Neuron (in vitro differentiated cells): ENCODE measurements around the gene PITPNC1.

Source experiments
- H2AFZ ChIP-seq: one replicate; pipeline ENCODE4 v1.6.1; 2013; ENCODE audit warnings: low read depth, mild to moderate bottlenecking, inconsistent platforms, low read length, moderate library complexity
- H3K27me3 ChIP-seq: one replicate; pipeline ENCODE4 v1.6.1; 2013; ENCODE audit warnings: low read length; ENCODE audit not compliant: insufficient read depth
- H3K36me3 ChIP-seq: one replicate; pipeline ENCODE4 v1.6.1; 2013; ENCODE audit warnings: low read length; ENCODE audit not compliant: insufficient read depth
- H3K4me1 ChIP-seq: one replicate; pipeline ENCODE4 v1.6.1; 2013; ENCODE audit warnings: low read length; ENCODE audit not compliant: insufficient read depth
- H3K4me3 ChIP-seq: 2 replicates; pipeline ENCODE4 v1.5.1; 2013; ENCODE audit warnings: mild to moderate bottlenecking, low read length, moderate library complexity
- H3K9me3 ChIP-seq: one replicate; pipeline ENCODE4 v1.6.1; 2013; ENCODE audit warnings: low read length

Gene PITPNC1

GRCh38 chr17:67359960-67360791 is 16.9 kb upstream of the PITPNC1 start:
- peaks cover 45% of the 10 kb centered on the region for H3K36me3 ChIP-seq
- H3K4me1 ChIP-seq = peaks cover 11% of the 10 kb centered on the region
- H3K4me3 ChIP-seq = no peak overlapping the region
- H3K27me3 ChIP-seq = no peaks in the 10 kb centered on the region
- H2AFZ ChIP-seq = no peak overlapping the region
- no peaks in the 10 kb centered on the region for H3K9me3 ChIP-seq

- Histone ChIP-seq H3K36me3 (peaks cover 38% of the 10 kb centered on the region), H3K27me3 (no peaks in the 10 kb centered on the region), H3K4me1 (peaks cover 15% of the 10 kb centered on the region), H2AFZ (no peak overlapping the region), H3K9me3 (no peaks in the 10 kb centered on the region), H3K4me3 (no peak overlapping the region)
Measured at GRCh38 chr17:67360880-67361279, 16.2 kb upstream of the PITPNC1 start.

- H3K4me1 ChIP-seq = peaks cover 15% of the 10 kb centered on the region
- no peak overlapping the region for H3K4me3 ChIP-seq
- no peak overlapping the region for H2AFZ ChIP-seq
- H3K9me3 ChIP-seq = no peaks in the 10 kb centered on the region
- H3K36me3 ChIP-seq = peaks cover 28% of the 10 kb centered on the region
- no peaks in the 10 kb centered on the region for H3K27me3 ChIP-seq
Measured at GRCh38 chr17:67362173-67362572, 14.9 kb upstream of the PITPNC1 start.

GRCh38 chr17:67364847-67365737 is 12.0 kb upstream of the PITPNC1 start:
- Histone ChIP-seq H3K4me3 (peak overlapping the region; percentile 89), H3K36me3 (peaks cover 16% of the 10 kb centered on the region), H3K27me3 (no peaks in the 10 kb centered on the region), H2AFZ (no peak overlapping the region), H3K9me3 (no peaks in the 10 kb centered on the region), H3K4me1 (peaks cover 23% of the 10 kb centered on the region)

- H3K27me3 ChIP-seq = no peaks in the 10 kb centered on the region
- peak overlapping the region; percentile 94 for H2AFZ ChIP-seq
- peaks cover 23% of the 10 kb centered on the region for H3K4me1 ChIP-seq
- H3K9me3 ChIP-seq = no peaks in the 10 kb centered on the region
- H3K4me3 ChIP-seq = peak overlapping the region; percentile 89
- H3K36me3 ChIP-seq = peaks cover 9% of the 10 kb centered on the region
Measured at GRCh38 chr17:67365738-67366192, 11.3 kb upstream of the PITPNC1 start.

- no peaks in the 10 kb centered on the region for H3K9me3 ChIP-seq
- peaks cover 23% of the 10 kb centered on the region for H3K4me1 ChIP-seq
- peak within 1 kb of the TSS; percentile 89 for H3K4me3 ChIP-seq
- H3K36me3 ChIP-seq = peaks cover 5% of the 10 kb centered on the region
- no peaks in the 10 kb centered on the region for H3K27me3 ChIP-seq
- peak within 1 kb of the TSS; percentile 94 for H2AFZ ChIP-seq
Measured at GRCh38 chr17:67366193-67367157, 10.6 kb upstream of the PITPNC1 start, which contains the start of gene PSMD12. Gene PSMD12 (minus strand): TSS chr17:67366577. CDS start chr17:67366519, 58 bp downstream.

- Histone ChIP-seq H3K36me3 (no peaks in the 10 kb centered on the region), H3K4me1 (peaks cover 19% of the 10 kb centered on the region), H2AFZ (no peak overlapping the region), H3K27me3 (no peaks in the 10 kb centered on the region), H3K4me3 (no peak overlapping the region), H3K9me3 (no peaks in the 10 kb centered on the region)
Measured at GRCh38 chr17:67369676-67370075, 7.4 kb upstream of the PITPNC1 start.

GRCh38 chr17:67372751-67373150 is 4.3 kb upstream of the PITPNC1 start:
- Histone ChIP-seq H3K4me3 (no peak overlapping the region), H2AFZ (no peak overlapping the region), H3K36me3 (no peaks in the 10 kb centered on the region), H3K9me3 (no peaks in the 10 kb centered on the region), H3K27me3 (no peaks in the 10 kb centered on the region), H3K4me1 (peaks cover 24% of the 10 kb centered on the region)

GRCh38 chr17:67374329-67375053 is 2.6 kb upstream of the PITPNC1 start:
- no peaks in the 10 kb centered on the region for H3K27me3 ChIP-seq
- H3K4me1 ChIP-seq = peaks cover 23% of the 10 kb centered on the region
- H2AFZ ChIP-seq = peak overlapping the region; percentile 27
- H3K36me3 ChIP-seq = no peaks in the 10 kb centered on the region
- no peaks in the 10 kb centered on the region for H3K9me3 ChIP-seq
- no peak overlapping the region for H3K4me3 ChIP-seq

GRCh38 chr17:67375054-67375427 is 2.0 kb upstream of the PITPNC1 start:
- Histone ChIP-seq H3K27me3 (no peaks in the 10 kb centered on the region), H3K36me3 (no peaks in the 10 kb centered on the region), H2AFZ (peak overlapping the region; percentile 27), H3K4me3 (no peak overlapping the region), H3K9me3 (no peaks in the 10 kb centered on the region), H3K4me1 (peaks cover 24% of the 10 kb centered on the region)

- no peaks in the 10 kb centered on the region for H3K27me3 ChIP-seq
- no peak overlapping the region for H3K4me3 ChIP-seq
- no peak overlapping the region for H2AFZ ChIP-seq
- H3K36me3 ChIP-seq = no peaks in the 10 kb centered on the region
- peaks cover 24% of the 10 kb centered on the region for H3K4me1 ChIP-seq
- no peaks in the 10 kb centered on the region for H3K9me3 ChIP-seq
Measured at GRCh38 chr17:67375716-67376115, 1.4 kb upstream of the PITPNC1 start.

GRCh38 chr17:67376415-67376736 is 705 bp upstream of the PITPNC1 start:
- Histone ChIP-seq H3K9me3 (no peaks in the 10 kb centered on the region), H2AFZ (peak overlapping the region; percentile 83), H3K4me1 (peaks cover 24% of the 10 kb centered on the region), H3K36me3 (no peaks in the 10 kb centered on the region), H3K4me3 (peak overlapping the region; percentile 72), H3K27me3 (no peaks in the 10 kb centered on the region)
